Keratinocyte (primary cell): ENCODE results near the gene SULT2B1. TPM values are rescaled to one million over a fixed set of nuclear protein-coding genes. Genes with fewer than 3 reads are reported as not detected.
A peak's percentile ranks its signal among the peaks of the same experiment; 100 is the strongest.

Experiments
- DNase-seq: peaks from one replicate; pipeline ENCODE4 v3.0.0-alpha.2; 2011; ENCODE audit warnings: low read depth, missing footprints, low spot score
- FAIRE-seq: peaks from 2 replicates; lab custom pipeline; 2011; peaks lifted over from hg19 to GRCh38; lab: Jason Lieb, UNC
- H2AFZ ChIP-seq: 2 replicates; pipeline ENCODE4 v1.6.0; 2012; ENCODE audit warnings: low read length, control low read depth, inconsistent platforms; ENCODE audit not compliant: control insufficient read depth
- H3K27ac ChIP-seq: 2 replicates; pipeline ENCODE4 v1.5.1; 2011; ENCODE audit warnings: low read length; ENCODE audit not compliant: control insufficient read depth, insufficient read depth
- H3K27me3 ChIP-seq: 3 replicates; pipeline ENCODE4 v1.6.0; 2011; ENCODE audit warnings: low read length; ENCODE audit not compliant: control insufficient read depth, insufficient read depth; ENCODE audit errors: extremely low read depth
- H3K36me3 ChIP-seq, 2 experiments: 2 replicates in 1 of 2; 3 replicates in 1 of 2; pipeline ENCODE4 v1.5.1; 2011; ENCODE audit warnings: low read length in 2 of 2, mild to moderate bottlenecking in 1 of 2; ENCODE audit not compliant: control insufficient read depth in 2 of 2, insufficient read depth in 2 of 2; ENCODE audit errors: extremely low read depth in 1 of 2
- H3K4me1 ChIP-seq: 3 replicates; pipeline ENCODE4 v1.5.1; 2011; ENCODE audit warnings: low read length; ENCODE audit not compliant: control insufficient read depth, insufficient read depth; ENCODE audit errors: extremely low read depth
- H3K4me2 ChIP-seq: 3 replicates; pipeline ENCODE4 v1.6.0; 2011; ENCODE audit warnings: low read depth, low read length; ENCODE audit not compliant: control insufficient read depth, insufficient read depth; ENCODE audit errors: extremely low read depth
- H3K4me3 ChIP-seq, 3 experiments: fragments of 200-600 bp in 1 of 3; sonication (generic) in 1 of 3; 2 replicates in 2 of 3; 3 replicates in 1 of 3; pipeline ENCODE4 v1.5.1; 2011 to 2016; ENCODE audit warnings: low read length in 3 of 3, mild to moderate bottlenecking in 3 of 3, control low read depth in 2 of 3, inconsistent platforms in 1 of 3, low read depth in 1 of 3, mixed read lengths in 1 of 3, mixed run types in 1 of 3, moderate library complexity in 1 of 3; ENCODE audit not compliant: control insufficient read depth in 2 of 3, insufficient read depth in 2 of 3; ENCODE audit errors: extremely low read depth in 1 of 3
- H3K79me2 ChIP-seq: 2 replicates; pipeline ENCODE4 v1.6.0; 2012; ENCODE audit warnings: low read length; ENCODE audit not compliant: control insufficient read depth, insufficient read depth
- H3K9ac ChIP-seq: 3 replicates; pipeline ENCODE4 v1.6.0; 2011; ENCODE audit warnings: low read length; ENCODE audit not compliant: control insufficient read depth, insufficient read depth; ENCODE audit errors: extremely low read depth
- H3K9me1 ChIP-seq: 3 replicates; pipeline ENCODE4 v1.6.0; 2011; ENCODE audit warnings: low read length; ENCODE audit not compliant: control insufficient read depth, insufficient read depth; ENCODE audit errors: extremely low read depth
- H3K9me3 ChIP-seq: 2 replicates; pipeline ENCODE4 v1.5.1; 2012; ENCODE audit warnings: low read depth, low read length; ENCODE audit not compliant: control insufficient read depth
- H4K20me1 ChIP-seq: 3 replicates; pipeline ENCODE4 v1.6.0; 2011; ENCODE audit warnings: low read length; ENCODE audit not compliant: control insufficient read depth, insufficient read depth; ENCODE audit errors: extremely low read depth
- CTCF ChIP-seq, 3 experiments: IDR thresholded peaks in 1 of 3; conservative IDR thresholded peaks in 1 of 3; optimal IDR thresholded peaks in 1 of 3; 2 replicates in 2 of 3; 3 replicates in 1 of 3; pipeline versions ENCODE3 to v1.5.1; 2011; ENCODE audit warnings: low read length in 3 of 3, mild to moderate bottlenecking in 3 of 3, moderate library complexity in 2 of 3, control low read depth in 1 of 3, inconsistent platforms in 1 of 3; ENCODE audit not compliant: insufficient read depth in 2 of 3; ENCODE audit errors: extremely low read depth in 1 of 3
- EZH2 ChIP-seq: IDR thresholded peaks from one replicate; pipeline ENCODE4 v1.6.1; 2012; ENCODE audit warnings: inconsistent platforms, mild to moderate bottlenecking, low read length, moderate library complexity
- dilution Hi-C: fragments of 300-500 bp; cut with MboI; formaldehyde crosslinking; loops from one replicate; pipeline ENCODE4 v1.7.0; 2020; ENCODE audit warnings: low sequenced_read_pairs; ENCODE audit not compliant: extremely low pct_ligation_motif_present
- polyA plus RNA-seq, 5 experiments: library from polyadenylated mRNA; depleted of rRNA in 3 of 5; stranded (reverse) in 3 of 5; stranded (forward) in 1 of 5; unstranded in 1 of 5; fragments of >200 nt; gene quantifications; 1 replicate in 1 of 5; 2 replicates in 3 of 5; 3 replicates in 1 of 5; pipeline versions ENCODE4 v1.2.1 to v1.2.3, GENCODE V29; 2011 to 2012; ENCODE audit warnings: missing spikeins in 2 of 5, low read depth in 1 of 5, low replicate concordance in 1 of 5

SULT2B1 gene
- polyA plus RNA-seq, 1 donor (not counting 4 experiments of a cell fraction or from before 2014, with no cell fraction given): 6.0 TPM

- FAIRE-seq (no peak), DNase-seq (no peak)
- Histone ChIP-seq H3K9me1 (no peaks in the 10 kb centered on the region), H3K27ac (no peak within 1 kb of the TSS), H3K27me3 (peaks cover 5% of the 10 kb centered on the region), H2AFZ (peak within 1 kb of the TSS; percentile 85), H3K36me3 (no peaks in the 10 kb centered on the region), H3K4me2 (peak within 1 kb of the TSS; percentile 88), H3K9ac (peak within 1 kb of the TSS; percentile 62), H3K9me3 (no peaks in the 10 kb centered on the region), H3K79me2 (no peaks in the 10 kb centered on the region), H4K20me1 (no peaks in the 10 kb centered on the region), H3K4me1 (peaks cover 20% of the 10 kb centered on the region), H3K4me3 (peak within 1 kb of the TSS; percentile 51 to 84 (median 67))
- TF ChIP-seq EZH2 (no peak), CTCF (optimal IDR thresholded peaks at IDR 0.05 in 1 of 3, IDR thresholded peaks at IDR 0.05 in 1 of 3, conservative IDR thresholded peaks at IDR 0.05 in 1 of 3; ENCODE audit: extremely low read depth in 1 of 3, insufficient read depth in 2 of 3, low read length in 3 of 3) (peak; percentile 54 to 96 (median 91))
- dilution Hi-C loops: no loop called here
Observed at GRCh38 chr19:48646001-48646721, 94.2 kb downstream of the SULT2B1 start, which contains the start of gene CA11. CA11 (minus strand) TSS chr19:48646187; CDS start chr19:48645632, 555 bp downstream.

GRCh38 chr19:48646722-48647216 lies 94.8 kb downstream of the SULT2B1 start:
- H3K4me1 ChIP-seq: peaks cover 20% of the 10 kb centered on the region
- H4K20me1 ChIP-seq: no peaks in the 10 kb centered on the region
- peak overlapping the region; percentile 62 for H3K9ac ChIP-seq
- H3K4me3 ChIP-seq: peak overlapping the region in 1 of 3 experiments; percentile 51
- peak overlapping the region; percentile 60 for H2AFZ ChIP-seq
- no peak overlapping the region for H3K27ac ChIP-seq
- peaks cover 5% of the 10 kb centered on the region for H3K27me3 ChIP-seq
- DNase-seq: no peak
- H3K9me1 ChIP-seq: no peaks in the 10 kb centered on the region
- H3K79me2 ChIP-seq: no peaks in the 10 kb centered on the region
- H3K9me3 ChIP-seq: no peaks in the 10 kb centered on the region
- TF ChIP-seq CTCF (optimal IDR thresholded peaks at IDR 0.05 in 1 of 3, IDR thresholded peaks at IDR 0.05 in 1 of 3, conservative IDR thresholded peaks at IDR 0.05 in 1 of 3; ENCODE audit: extremely low read depth in 1 of 3, insufficient read depth in 2 of 3, low read length in 3 of 3) (no peak), EZH2 (no peak)
- dilution Hi-C loops: no loop called here
- H3K36me3 ChIP-seq: no peaks in the 10 kb centered on the region
- H3K4me2 ChIP-seq: peak overlapping the region; percentile 88
- no peak for FAIRE-seq
